ENCODE data around the gene RERE. TPM values are rescaled to one million over a fixed set of nuclear protein-coding genes. Genes with fewer than 3 reads are reported as not detected.

Gene RERE
- total RNA-seq, 1 donor from 2014 or later: 215 TPM

DNA sequence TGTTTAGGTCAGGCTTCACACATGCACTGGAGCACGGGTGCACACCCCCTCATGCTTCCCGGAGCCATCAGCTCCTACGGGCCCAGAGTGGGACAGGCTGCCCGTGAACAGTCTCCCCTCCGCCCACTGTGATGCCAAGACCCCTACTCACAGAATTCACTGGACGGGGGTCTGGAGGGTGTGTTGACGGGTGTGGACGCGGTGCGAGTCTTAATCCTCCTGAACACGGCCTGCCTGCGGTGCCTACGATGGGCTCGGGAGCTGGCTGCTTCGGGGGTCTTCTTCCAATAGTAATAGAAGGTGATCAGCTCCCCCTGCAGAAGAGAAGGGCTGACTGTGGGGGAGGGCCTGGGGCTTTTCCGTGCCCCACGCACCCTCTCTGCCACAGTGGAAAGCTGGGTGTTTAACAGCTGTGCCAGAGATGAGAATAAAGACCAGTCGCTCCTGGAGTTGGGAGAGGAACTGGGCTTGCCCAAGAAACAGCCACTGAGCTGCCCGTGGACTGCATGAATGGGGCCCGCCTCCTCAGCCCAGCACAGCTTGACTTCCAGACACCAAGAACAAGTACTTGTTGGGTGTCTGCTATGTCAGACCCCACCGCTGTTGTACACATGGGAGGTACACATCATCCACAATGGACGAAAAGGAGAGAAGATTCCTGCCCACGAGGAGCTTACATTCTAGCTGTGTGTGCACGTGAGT, 451.6 kb downstream of the RERE start:
- no peak for DNase-seq (ENCODE audit: low spot score)

DNA sequence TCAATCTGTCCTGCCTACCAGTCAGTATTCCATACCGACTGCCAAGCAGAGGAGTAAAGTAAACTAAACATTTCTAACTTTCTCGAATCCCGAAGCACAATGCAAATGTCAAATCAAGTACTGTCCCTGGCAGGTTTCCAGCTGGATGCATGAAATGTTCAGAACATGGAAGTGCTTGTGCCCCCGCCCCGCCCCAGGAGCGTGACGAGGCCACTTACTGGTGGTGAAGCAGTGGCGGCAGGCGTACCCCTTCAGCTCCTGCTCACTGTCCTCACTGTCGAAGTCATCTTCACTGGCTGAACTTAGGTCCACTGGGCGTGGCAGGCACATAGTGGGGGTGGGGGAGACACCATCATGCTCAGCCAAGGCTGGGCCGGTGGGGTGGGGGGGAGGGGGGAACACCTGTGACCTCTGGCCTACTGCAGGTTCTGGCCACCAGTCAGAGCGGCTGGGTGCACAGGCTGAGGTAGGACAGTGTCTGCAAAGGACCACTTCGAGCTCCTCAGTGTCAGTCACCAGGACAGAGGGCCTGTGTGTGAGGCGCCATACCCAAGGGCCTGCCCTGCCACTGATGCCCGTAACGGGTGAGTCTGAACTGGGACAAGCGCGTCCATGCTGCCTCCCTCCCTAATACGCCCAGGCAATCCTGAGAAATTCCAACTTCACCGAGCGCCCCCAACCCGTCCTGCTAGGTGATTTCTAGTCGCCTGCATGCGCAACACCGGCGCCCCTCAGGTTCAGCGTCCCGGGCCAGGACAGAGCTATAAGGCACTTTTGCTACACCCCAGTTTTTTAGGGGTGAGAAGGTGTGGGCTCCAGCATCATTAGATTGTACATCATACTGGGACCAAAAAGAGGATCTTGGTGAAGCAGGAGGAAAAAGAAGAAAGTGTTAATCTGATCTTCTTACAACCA, 452.7 kb downstream of the RERE start:
- DNase-seq (ENCODE audit: low spot score): peak; percentile 46

DNA sequence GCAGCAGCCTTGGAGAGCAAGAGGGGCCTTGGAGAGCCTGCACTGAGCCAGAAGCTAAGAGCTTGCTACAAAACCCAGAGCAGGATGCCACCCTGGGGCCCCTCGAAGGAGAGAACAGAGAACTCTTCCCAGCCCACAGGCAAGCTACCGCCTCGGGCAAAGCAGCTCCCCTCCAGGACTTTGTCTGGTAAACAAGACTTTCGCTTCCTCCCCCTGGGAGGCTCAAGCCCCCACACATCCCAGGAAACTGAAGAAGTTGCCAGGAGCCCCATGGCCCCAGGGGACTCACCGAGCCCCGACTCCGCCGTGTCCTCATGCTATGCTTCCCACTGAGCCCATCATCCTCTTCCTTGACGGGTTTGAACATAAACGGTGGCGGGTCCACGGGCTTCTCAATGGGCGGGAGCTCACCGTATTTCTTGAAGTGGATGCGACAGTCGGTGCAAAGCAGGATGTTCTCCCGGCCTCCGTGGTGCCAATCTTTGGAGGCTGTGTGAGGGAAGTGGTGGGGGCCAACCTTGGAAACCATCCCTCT, 453.6 kb downstream of the RERE start:
- peak; percentile 42 for DNase-seq (ENCODE audit: low spot score)

DNA sequence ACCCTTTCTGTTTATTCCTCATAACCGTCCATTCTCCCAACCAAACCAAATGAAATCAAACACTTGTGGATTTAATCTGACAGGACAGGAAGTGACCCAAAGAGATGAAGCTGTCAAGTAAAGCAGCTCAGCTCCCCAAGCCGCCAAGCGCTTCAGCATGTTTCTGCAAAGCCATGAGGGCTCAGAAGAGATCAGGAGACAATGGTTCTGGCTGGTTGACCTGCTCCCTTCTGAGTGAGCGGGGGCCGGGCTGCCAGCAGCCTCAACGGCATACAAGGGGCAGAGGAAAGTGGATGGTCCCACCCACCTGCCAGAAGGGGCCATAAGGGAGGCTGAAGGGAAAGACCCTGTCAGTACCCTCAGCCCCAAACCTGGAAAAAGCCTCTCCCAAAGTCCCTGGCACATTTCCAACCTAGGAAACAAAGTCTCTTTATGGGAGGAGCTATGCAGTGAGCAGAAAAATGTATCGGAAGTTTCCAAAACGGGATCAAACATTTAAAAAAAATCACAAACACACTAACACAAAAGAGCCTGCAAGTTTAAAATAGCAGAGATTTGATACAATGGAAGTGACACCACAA, 454.2 kb downstream of the RERE start:
- DNase-seq (ENCODE audit: low spot score): no peak

DNA sequence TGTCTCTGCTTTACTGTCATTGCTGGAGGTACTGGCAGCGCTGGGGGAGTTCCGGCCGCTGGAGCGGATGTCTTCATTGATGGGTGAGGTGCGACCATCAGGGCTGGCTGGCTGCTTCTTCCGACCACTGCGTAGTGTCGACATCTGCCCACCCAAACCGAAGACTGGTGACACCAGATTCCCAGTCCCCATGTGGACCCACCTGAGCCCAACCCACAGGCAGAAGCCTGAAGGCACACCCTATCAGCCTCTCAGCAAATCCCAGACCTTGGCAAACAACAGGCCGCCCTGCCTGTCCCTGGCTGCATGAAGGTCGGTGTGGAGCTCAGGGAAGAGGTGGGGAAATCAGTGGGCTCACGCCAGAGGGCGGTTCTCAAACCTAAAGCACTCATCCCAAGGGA, 454.7 kb downstream of the RERE start:
- DNase-seq (ENCODE audit: low spot score): no peak

DNA sequence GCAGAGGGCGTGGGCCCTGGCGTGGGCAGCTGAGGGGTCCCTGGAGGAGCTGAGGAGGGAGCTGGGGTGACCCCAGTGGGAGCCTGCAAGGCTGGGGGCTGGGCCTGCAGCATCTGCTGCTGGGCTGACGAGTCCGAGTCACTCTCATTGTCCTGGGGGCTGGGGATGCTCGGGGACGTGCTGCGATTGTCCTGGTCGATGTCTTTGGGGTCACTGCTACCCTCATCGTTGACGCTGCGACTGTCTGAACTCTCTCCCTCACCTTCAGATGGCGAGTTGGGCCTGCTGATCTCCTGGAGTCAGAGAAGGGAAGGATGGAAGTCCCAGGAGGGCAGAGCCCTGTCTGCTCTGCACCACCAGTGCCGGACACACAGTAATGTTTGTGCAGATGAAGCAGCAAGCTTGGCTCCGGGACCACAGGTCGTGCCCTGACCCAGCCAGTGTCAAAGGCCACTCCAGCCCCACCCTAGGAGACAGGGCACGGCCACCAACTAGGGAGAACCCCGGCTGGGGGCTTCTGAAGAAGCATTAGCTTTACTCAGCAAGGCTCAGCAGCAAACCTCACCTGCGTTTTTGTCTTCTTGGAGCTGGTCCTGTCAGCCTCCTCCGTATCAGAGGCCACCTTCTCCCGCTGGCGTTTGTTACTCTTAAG, 456.1 kb downstream of the RERE start:
- no peak for DNase-seq (ENCODE audit: low spot score)

DNA sequence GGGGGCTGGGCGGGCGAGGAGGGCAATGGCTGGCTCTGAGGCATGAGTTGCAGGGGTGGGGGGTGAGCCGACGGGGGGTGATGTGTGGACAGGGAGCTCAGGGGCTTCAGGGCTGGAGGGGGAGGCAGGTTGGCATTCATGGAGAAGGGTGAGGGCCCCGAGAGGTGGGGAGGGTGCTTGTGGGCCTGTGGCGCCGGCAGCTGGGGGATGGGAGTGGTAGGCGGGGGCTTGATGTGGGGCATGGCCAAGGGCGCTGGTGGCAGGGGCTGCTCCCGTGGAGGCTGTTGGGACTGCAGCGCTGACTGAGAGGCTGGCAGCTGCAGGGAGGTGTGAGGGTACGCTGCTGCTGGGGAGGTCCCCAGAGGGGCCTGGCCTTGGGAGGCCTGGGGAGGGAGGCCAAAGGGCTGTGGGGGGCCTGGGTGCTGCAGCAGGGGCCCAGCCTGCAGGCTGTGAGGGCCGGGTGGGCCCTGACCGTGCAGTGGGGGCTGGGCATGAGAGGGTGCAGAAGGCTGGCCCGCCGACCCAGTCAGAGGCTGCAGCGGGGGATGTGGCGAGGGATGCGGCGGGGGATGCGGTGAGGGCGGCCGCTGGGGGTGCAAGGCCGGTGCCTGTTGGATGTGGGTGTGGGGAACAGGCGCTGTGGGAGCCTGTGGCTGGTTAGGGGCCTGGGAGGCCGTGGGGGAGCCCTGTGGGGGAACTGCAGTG, 456.8 kb downstream of the RERE start:
- DNase-seq (ENCODE audit: low spot score): peak; percentile 40

DNA sequence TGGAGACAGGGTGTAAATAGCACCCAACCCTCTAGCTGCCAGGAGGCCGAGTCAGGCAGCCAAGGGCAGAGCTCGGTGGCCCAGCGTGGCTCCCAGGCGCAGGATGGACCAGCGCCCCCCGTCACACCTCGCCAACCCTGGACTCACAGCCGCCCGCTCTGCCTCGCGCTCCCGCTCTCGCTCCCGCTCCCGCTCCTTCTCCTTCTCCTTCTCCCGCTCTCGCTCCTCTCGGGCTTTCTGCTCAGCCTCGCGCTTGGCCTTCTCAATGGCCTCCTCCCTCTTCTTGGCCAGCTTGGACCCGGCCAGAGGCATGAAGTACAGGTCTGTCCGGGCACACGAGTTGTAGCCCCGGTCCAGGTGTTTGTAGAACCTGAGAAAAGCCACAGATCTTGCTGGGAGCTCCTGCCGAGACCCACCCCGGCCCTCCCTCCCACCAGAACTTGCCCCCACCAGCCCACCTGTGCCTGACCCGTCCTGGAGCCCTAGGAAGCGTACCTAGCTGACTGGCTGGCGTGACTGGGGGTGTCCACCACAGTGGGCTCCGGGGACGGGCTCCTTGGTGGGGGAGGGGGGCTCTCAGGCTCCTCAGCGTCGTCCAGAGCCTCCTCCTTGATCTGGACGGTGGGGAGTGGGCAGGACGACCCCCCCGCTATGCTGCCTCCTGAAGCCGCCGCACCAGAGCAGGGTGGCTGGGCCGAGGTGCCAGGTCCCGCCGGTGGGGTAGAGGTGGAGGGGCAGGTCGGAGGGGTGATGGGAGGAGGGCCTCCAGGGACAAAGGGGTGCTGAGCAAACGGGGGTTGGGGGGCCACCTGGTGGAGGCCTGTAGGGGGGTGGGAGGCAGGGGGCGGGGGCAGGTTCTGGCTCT, 457.6 kb downstream of the RERE start:
- DNase-seq (ENCODE audit: low spot score): peak; percentile 44

DNA sequence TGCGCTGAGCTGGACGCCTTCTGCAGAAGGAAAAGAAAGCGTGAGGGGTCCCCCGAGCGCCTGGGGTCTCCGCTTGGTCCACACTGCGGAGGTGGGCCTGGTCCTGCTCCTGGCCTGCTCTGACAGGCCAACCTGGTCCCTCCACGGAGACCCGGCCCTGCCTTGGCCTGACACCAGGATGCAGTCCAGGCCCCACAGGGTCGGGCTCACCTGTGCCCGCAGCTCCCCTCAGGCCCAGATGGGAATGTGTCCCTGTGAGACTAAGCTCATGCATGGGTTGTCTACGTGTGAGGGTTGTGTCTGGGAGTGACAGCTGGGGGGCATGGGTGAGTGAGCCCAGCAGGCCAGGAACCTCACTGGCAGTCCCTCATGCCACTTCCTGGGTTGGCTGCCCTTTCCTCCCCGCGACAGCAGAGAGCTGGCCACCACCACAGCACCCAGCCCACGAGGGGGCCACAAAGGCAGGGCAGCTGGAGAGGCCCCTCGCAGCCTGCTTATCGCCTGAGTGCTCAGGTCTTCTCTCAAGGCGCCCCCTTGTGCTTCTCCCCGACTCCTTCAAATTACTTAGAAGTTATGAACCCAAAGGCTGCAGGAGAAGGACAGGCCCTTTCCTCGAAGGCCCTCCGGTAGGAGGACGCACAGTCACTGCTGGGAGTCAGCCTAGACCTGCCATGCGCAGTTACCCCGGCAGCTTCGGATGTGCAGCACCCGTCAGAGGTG, 458.4 kb downstream of the RERE start:
- peak; percentile 40 for DNase-seq (ENCODE audit: low spot score)

DNA sequence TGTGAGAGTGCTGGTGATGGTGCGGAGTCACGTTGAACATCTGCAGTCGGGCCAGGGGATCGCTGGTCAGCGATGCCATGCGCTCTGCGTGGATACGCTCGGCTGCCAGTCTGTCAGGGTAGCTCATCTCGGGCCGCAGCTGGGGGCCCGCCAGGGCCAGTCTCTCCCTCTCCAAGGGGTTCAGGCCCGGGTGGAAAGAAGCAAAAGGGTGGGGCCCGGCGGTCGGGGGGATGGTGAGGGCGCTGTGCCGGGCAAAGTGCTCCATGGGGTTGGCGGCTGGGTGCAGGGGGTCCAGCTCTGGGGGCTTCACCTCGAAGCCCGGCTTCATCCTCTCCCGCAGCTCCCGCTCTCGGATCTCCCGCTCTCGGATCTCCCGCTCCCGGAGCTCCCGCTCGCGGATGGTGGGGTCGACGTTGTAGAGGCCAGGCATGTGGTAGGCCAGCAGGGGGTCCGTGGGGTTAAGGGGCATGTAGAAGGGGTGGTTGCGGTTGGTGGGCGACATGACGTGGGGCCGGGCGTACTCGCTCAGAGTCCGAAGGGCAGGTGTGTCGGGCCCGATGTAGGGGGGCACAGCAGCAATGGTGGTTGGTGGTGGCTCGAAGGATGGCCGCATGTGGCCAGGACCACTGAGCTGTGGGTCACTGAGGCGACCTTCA, 459.1 kb downstream of the RERE start:
- peak; percentile 42 for DNase-seq (ENCODE audit: low spot score)

DNA sequence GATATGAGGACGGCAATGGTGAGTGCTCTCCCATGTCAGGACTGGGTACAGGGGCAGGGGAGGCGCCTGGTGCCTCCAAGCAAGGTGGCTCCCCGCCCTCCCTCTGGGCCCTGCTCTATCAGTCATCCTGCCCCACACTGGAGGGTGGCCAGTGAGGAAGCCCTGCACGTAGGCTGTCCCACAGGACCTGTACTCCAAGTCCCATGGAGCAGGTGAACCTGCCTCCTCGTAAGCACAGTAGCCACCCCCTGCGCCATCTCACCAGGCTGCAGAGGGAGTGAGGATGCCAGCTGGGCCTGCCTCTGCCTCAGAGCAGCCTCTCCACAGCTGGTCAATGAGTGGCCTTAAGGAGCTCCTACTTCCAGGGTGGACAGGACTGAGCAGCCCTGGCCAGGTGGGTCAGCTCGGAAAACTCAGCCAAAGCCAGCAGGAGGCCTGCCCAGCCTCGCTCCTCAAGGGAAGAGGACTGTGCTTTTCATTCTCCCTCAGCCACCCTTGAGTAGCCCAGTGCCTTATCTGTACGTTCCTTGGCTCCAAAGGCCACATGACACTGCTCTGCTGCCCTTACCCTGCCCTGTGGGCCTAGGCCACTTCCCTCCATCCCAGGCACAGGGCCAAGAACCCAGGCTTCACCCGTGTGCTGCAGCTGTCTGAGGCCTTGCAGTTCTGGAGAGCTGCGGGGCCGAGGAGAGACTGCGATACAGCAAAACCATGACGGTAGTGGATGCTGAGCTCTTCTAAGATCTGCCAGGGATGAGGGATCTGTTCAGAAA, 459.9 kb downstream of the RERE start:
- DNase-seq (ENCODE audit: low spot score): no peak

DNA sequence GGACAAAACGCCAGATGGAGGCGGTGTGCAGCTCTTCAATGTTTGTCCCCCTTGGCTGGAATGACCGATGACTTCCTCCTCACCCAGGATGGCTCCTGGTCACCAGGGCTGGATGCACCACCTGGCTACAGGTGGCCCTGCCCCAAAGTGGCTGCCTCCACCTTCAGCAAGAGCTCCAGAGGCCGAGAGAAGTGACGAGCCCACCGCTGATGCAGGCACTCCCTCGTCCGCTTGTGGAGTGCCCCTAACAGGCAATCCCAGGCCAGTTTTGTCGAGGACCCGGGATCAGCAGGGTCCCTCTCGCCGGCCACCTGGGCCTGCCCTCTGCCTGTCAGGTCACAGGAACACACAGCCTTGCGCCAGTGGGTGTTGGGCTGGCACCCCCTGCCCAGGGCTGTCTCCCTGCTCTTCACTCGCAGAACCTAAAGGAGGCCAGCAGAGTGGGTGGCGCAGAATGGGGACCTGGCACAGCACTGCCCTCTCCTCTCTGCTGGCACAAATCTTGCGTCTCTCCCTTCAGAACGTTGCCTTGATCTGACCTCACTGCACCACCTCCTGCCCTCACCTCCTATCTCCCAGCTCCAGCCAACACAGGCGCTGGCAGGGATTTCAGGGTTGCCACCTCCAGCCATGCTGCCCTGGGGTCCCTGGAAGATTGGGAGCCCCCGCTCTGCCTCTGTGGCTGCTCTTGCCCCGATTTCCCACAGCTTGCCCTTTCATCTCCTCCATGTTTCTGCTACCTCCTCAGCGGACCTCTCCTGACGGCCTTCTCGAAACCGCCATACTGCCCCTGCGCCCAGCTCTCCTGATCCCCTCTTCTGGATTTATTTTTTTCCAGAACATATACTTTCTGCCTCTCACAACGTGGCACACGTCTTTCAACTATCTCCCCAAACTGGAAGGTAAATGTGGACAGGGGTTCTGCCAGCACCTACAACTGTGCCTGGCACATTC, 460.9 kb downstream of the RERE start:
- DNase-seq (ENCODE audit: low spot score): no peak

DNA sequence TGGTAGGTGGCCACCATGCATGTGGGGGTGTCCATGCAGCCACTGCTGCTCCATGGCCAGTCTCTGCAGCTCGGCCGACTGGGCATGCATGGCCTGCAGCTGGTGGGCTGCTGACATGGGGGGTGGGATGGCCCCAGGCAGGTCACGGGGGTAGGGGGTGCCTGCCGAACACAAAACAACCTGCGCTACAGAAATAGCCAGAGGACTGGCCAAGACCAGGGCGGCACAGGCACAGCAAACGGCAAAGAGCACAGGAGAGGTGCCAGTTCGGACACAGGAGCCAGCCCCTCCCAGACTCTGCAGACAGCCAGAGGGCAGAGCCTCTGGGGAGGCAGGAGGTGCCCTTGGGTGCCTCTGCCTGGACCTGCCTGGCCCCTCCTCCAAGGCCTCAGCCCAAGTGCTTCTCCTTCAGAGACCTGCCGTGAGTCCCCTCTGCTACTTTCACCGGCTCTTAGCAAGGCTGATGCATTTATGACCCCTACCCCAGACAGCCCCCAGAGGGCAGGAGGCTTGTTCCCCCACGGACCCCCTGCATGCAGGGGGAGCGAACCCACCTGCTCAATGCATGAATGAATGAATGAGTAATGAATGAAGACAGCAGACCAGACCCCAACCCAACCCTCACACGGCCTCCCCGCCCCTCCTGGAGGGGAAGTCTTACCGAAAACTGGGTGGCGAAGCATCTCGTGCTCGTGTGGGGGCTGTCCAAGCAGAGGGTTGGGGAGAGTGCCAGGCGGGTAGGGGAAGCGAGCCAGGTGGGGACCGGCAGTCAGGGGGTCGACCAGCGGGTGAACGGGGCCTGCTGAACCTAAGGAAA, 461.8 kb downstream of the RERE start:
- DNase-seq (ENCODE audit: low spot score): no peak

DNA sequence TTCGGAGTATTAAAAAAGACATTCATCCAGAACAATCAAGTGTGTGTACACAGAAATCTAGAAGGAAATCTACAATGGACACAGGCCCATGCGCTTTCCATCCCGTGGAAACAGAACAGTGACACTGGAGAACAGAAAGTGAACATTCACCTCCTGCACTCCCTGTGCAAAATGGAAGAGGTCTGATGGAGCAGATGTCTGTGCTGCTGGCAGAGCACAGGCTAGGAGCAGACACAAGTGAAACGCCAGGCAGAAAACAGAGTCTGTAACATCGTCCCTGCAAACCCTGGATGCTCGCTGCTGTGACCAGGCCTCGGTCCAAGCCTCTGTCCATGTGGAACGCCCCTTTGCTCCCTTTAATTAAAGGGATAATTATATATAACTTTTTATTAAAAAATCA, 463.4 kb downstream of the RERE start:
- no peak for DNase-seq (ENCODE audit: low spot score)

DNA sequence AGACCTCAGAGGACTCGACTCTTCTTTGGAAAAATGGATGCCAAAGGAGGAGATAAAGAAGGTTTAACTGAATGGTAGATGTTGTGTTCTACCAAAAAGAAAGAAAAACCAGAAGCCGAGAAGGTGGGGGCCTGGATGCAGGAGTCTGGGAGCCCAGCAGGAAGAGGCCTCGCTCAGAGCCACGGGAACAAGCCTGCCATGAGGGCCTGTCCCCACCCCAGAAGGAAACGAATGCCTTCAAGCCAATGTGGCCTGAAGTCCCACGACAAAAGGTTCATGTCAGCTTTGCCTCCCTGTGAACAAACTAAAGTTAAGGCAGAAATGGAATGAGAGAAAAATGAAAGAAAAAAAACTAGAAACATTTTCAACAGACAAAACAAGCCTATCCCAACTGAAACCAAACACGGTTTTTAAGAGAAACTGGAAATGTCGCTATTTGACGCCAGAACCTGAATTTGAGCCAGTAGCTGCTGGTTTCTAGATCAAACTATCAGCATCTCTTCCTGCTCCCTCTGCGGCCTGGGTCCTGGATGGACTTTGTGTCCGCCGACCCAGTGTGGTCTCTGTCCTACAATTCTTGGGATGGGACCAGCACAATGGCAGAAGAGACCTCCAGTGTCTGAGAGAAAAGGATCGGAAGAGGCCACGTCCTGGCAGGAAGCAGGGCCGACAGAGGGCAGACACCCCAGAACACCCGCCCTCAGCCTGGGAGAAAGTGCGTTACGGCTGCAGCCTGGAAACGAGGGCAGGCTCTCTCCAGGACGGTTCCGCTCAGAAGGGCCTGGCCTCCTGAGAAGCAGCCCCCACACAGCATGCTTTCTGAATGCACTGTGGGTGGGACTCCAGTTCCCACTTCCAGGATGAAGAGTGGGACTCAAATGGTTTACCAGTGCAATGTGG, 464.3 kb downstream of the RERE start:
- no peak for DNase-seq (ENCODE audit: low spot score)
